Panc1 (cell line): Measurements from ENCODE around the gene BFSP1.

Source experiments
- SIN3A ChIP-seq: IDR thresholded peaks from 2 replicates; pipeline ENCODE4 v1.6.1; 2012; ENCODE audit warnings: low read depth, mild to moderate bottlenecking, low read length, moderate library complexity, borderline replicate concordance; ENCODE audit not compliant: insufficient read depth
- TCF7L2 ChIP-seq: IDR thresholded peaks from 2 replicates; pipeline ENCODE4 v1.6.1; 2011; ENCODE audit warnings: mild to moderate bottlenecking, low read depth, low read length, inconsistent platforms
- TF ChIP-seq, protein P1 (sequence below): fragments of 450-650 bp; IDR thresholded peaks from 2 replicates; pipeline ENCODE4 v1.5.1; 2017; ENCODE audit warnings: mild to moderate bottlenecking
- TF ChIP-seq, protein P2 (sequence below), 2 experiments: IDR thresholded peaks; 2 replicates each; pipeline ENCODE4 v1.6.1; 2011 to 2012; ENCODE audit warnings: low read depth in 2 of 2, control low read depth in 1 of 2, low read length in 1 of 2, mild to moderate bottlenecking in 1 of 2, moderate library complexity in 1 of 2; ENCODE audit not compliant: insufficient read depth in 1 of 2

- TF ChIP-seq, protein P1, sequence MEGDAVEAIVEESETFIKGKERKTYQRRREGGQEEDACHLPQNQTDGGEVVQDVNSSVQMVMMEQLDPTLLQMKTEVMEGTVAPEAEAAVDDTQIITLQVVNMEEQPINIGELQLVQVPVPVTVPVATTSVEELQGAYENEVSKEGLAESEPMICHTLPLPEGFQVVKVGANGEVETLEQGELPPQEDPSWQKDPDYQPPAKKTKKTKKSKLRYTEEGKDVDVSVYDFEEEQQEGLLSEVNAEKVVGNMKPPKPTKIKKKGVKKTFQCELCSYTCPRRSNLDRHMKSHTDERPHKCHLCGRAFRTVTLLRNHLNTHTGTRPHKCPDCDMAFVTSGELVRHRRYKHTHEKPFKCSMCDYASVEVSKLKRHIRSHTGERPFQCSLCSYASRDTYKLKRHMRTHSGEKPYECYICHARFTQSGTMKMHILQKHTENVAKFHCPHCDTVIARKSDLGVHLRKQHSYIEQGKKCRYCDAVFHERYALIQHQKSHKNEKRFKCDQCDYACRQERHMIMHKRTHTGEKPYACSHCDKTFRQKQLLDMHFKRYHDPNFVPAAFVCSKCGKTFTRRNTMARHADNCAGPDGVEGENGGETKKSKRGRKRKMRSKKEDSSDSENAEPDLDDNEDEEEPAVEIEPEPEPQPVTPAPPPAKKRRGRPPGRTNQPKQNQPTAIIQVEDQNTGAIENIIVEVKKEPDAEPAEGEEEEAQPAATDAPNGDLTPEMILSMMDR, result no peak
- no peak for TF ChIP-seq SIN3A
- TF ChIP-seq, protein P2, sequence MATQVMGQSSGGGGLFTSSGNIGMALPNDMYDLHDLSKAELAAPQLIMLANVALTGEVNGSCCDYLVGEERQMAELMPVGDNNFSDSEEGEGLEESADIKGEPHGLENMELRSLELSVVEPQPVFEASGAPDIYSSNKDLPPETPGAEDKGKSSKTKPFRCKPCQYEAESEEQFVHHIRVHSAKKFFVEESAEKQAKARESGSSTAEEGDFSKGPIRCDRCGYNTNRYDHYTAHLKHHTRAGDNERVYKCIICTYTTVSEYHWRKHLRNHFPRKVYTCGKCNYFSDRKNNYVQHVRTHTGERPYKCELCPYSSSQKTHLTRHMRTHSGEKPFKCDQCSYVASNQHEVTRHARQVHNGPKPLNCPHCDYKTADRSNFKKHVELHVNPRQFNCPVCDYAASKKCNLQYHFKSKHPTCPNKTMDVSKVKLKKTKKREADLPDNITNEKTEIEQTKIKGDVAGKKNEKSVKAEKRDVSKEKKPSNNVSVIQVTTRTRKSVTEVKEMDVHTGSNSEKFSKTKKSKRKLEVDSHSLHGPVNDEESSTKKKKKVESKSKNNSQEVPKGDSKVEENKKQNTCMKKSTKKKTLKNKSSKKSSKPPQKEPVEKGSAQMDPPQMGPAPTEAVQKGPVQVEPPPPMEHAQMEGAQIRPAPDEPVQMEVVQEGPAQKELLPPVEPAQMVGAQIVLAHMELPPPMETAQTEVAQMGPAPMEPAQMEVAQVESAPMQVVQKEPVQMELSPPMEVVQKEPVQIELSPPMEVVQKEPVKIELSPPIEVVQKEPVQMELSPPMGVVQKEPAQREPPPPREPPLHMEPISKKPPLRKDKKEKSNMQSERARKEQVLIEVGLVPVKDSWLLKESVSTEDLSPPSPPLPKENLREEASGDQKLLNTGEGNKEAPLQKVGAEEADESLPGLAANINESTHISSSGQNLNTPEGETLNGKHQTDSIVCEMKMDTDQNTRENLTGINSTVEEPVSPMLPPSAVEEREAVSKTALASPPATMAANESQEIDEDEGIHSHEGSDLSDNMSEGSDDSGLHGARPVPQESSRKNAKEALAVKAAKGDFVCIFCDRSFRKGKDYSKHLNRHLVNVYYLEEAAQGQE (IDR thresholded peaks at IDR 0.05; ENCODE audit: insufficient read depth in 1 of 2, low read depth in 2 of 2, low read length in 1 of 2), result no peak
- TF ChIP-seq TCF7L2, result no peak
Observed at GRCh38 chr20:17519606-17520285, 11.4 kb downstream of the BFSP1 start.
